Esophagus mucosa (tissue), 1 donor: Measurements from ENCODE around the gene AIDA. TPM values are rescaled to one million over a fixed set of nuclear protein-coding genes. Genes with fewer than 3 reads are reported as not detected.
"Not testable (repeated sequence)": the region's sequence is repeated elsewhere in the genome, so short reads cannot be mapped to it uniquely, and the experiment has no call there.

Experiments used
- ATAC-seq: fragments of 200-7000 bp; cut with Tn5 transposase; one replicate; pipeline ENCODE4 v1.9.1; 2020
- total RNA-seq: library from RNA; stranded (reverse); gene quantifications from one replicate; pipeline ENCODE4 v1.2.4, GENCODE V29; 2023
- donor health status: DM: yes; HTN: yes; CAD: no.

The AIDA gene
- total RNA-seq, 1 donor from 2014 or later = 29.2 TPM

GRCh38 chr1:222711319-222712252 lies 705 bp downstream of the AIDA start:
- ATAC-seq = peak; percentile 90

GRCh38 chr1:222709700-222710153 lies 2.6 kb downstream of the AIDA start:
- ATAC-seq = no peak

- ATAC-seq = no peak
Observed at GRCh38 chr1:222706815-222707214, 5.5 kb downstream of the AIDA start.

GRCh38 chr1:222704260-222704659 lies 8.0 kb downstream of the AIDA start:
- ATAC-seq = no peak

- ATAC-seq = no peak
Observed at GRCh38 chr1:222702210-222702609, 10.1 kb downstream of the AIDA start.

- ATAC-seq = no peak
Observed at GRCh38 chr1:222697826-222698225, 14.5 kb downstream of the AIDA start.

- no peak for ATAC-seq
Observed at GRCh38 chr1:222697203-222697602, 15.1 kb downstream of the AIDA start.

- ATAC-seq = no peak
Observed at GRCh38 chr1:222696741-222697140, 15.6 kb downstream of the AIDA start.

GRCh38 chr1:222694927-222695326 lies 17.4 kb downstream of the AIDA start:
- ATAC-seq = no peak

GRCh38 chr1:222691016-222691415 lies 21.3 kb downstream of the AIDA start:
- ATAC-seq = no peak

- ATAC-seq = no peak
Observed at GRCh38 chr1:222680080-222680479, 32.2 kb downstream of the AIDA start.

- ATAC-seq = no peak
Observed at GRCh38 chr1:222670110-222670509, 42.2 kb downstream of the AIDA start.

- not testable (repeated sequence) for ATAC-seq
Observed at GRCh38 chr1:222669107-222669506, 43.2 kb downstream of the AIDA start.

- ATAC-seq = not testable (repeated sequence)
Observed at GRCh38 chr1:222668184-222668583, 44.1 kb downstream of the AIDA start.

- no peak for ATAC-seq
Observed at GRCh38 chr1:222665964-222666363, 46.3 kb downstream of the AIDA start.

GRCh38 chr1:222663431-222663934 lies 48.8 kb downstream of the AIDA start:
- no peak for ATAC-seq

- no peak for ATAC-seq
Observed at GRCh38 chr1:222657899-222658298, 54.4 kb downstream of the AIDA start.

- ATAC-seq = no peak
Observed at GRCh38 chr1:222656391-222657155, 55.7 kb downstream of the AIDA start.

- peak; percentile 62 for ATAC-seq
Observed at GRCh38 chr1:222654849-222655248, 57.4 kb downstream of the AIDA start.

GRCh38 chr1:222653178-222653827 lies 59.0 kb downstream of the AIDA start:
- ATAC-seq = no peak

- ATAC-seq = no peak
Observed at GRCh38 chr1:222652676-222653075, 59.6 kb downstream of the AIDA start.

GRCh38 chr1:222644636-222644980 lies 67.7 kb downstream of the AIDA start:
- peak; percentile 24 for ATAC-seq
